Posterior cingulate gyrus (tissue), 11 donors: ENCODE results near the gene WDR1.

ENCODE experiments used
- DNase-seq, 10 donors: peaks; one replicate each; pipeline versions ENCODE4 v3.0.0 to v3.0.0-alpha.2; 2020 to 2021; ENCODE audit warnings: mixed read lengths in 3 of 10
- intact Hi-C: fragments of 100-400 bp; cut with DNase I; formaldehyde crosslinking; loops from one replicate; pipeline ENCODE4 v1.15.1; 2023

The WDR1 gene

DNA sequence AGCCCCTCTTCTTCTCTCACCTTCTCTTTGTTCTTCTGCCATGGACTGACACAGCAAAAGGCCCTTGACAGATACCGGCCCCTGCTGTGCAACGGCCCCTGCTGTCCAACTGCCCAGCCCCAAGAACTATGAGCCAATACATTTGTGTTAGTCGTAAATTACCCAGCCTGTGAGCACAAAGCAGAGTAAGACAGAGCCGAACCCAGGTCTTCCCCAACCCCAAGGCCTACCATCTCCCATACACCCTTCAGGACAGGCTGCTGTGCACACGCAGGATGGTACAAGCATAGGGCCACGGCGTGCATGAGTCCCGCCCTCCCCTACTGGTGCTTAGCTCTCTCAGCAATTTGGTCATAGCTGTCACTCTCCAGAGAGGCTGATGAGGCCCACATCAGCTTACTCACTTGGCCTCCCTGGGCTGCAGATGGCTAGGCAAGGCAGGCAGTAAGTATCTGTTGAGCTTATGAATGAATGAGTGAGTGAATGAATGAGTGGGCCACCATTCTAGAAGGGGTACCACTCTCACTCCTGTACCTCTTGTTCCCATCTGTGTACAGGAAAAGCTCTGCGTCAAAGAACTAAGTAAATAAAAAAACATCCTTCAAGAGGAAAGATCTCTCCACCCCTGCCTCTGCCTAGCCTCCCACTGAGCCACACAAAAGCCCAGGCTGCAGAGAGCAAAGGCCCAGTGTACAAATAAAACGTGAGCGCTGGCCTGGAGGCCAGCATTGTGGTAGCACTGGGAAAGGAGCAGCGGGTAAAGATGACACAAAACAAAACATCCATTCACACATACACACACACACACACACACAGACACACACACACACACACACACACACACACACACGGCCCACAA is 13.9 kb downstream of the WDR1 start:
- intact Hi-C loops, result no loop called here
- DNase-seq, result peak in 1 of 10 donors; percentile 44

- DNase-seq, result peak in 1 of 10 donors; percentile 52
- intact Hi-C loops, result no loop called here
These were observed 14.7 kb downstream of the WDR1 start for GRCh38 chr4:10101671-10102473.

DNA sequence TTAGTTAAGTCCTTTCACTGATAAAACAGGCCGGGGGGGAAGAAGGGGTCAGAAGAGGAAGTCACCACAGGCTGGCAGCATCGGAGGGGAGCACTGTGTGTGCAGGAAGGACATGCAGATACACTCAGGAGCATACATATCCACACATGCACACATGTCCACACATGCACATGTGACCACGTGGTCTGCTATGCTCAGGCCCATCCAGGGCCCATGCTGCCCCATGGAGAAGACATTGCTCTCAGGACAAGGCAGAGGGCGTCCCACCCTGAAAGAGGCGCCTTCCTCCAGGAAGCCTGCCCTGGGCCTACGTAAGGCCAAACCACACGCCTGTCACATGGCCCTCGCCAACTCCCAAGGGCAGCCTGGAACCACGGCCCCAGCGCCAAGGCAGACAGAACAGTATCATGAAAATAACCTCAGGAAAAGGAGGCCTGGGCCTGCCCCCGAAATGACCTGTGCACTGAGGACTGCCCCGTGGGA is 15.8 kb downstream of the WDR1 start:
- no peak for DNase-seq
- intact Hi-C loops, result no loop called here

- intact Hi-C loops, result no loop called here
- DNase-seq, result peak in 4 of 10 donors; percentile 44 to 89 (median 72)
These were observed 16.9 kb downstream of the WDR1 start for GRCh38 chr4:10099499-10100325.

- DNase-seq, result no peak
- intact Hi-C loops, result no loop called here
These were observed 17.8 kb downstream of the WDR1 start for GRCh38 chr4:10098780-10099160.

- peak in 1 of 10 donors; percentile 52 for DNase-seq
- intact Hi-C loops, result no loop called here
These were observed 18.5 kb downstream of the WDR1 start for GRCh38 chr4:10097906-10098779.

DNA sequence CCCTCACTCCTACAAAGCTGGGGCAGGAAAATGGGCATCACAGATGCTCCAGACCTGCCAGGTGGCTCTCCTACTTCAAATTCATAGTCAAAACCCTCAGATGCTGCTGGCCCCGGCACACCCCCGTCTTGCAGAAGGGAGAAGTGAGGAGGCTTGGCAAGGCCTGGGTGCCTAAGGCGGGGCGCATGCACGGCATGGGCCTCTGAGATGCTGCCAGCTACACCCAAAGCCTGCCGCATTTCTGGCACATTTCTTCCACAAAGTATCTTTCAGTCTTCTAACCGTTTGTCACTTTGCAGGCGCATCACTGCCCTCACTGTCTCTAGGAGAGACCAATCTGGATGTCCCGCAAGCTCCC is 19.6 kb downstream of the WDR1 start:
- DNase-seq, result peak in 6 of 10 donors; percentile 30 to 92 (median 63)
- intact Hi-C loops, result no loop called here

DNA sequence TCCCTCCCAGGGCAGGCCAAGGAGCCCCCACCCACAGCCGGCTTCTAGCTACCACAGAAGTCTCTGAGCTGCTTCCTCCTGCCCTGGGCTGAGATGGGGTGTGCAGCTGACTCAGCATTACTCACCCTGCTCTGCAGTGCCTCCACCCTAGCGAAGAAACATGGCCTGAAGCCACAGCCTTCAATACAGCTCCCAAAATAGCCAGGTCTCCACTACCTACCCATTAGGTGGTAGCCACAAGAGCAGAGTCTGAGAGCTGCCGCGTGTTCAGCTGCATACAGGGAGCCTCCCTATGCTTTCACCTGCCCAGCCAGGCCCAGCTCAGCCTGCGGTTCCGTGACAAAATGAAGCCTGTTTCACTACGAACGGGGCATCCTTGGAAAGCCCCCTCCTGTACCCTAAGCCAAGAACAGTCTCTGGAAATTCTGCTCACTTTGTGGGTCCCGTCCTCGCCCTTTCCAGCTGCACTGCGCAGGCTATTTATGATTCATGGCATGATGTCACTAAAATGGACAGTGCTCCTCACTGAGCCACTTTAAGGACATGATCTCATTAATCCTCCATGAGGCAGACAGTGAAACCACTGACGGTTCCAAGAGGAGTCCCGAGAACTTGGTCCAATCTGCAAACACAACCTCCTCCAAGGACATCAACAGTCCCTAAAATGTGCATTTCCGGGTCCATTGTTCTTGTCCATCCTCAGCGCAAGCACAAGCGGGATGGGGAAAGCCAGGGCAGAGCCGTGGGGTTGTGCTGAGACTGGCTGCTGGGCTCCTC is 20.2 kb downstream of the WDR1 start:
- peak in 6 of 10 donors; percentile 40 to 90 (median 47) for DNase-seq
- intact Hi-C loops, result no loop called here

- DNase-seq, result peak in 3 of 10 donors; percentile 61 to 67 (median 66)
- intact Hi-C loops, result no loop called here
These were observed 21.2 kb downstream of the WDR1 start for GRCh38 chr4:10095296-10095991.

- intact Hi-C loops, result no loop called here
- peak in 3 of 10 donors; percentile 69 to 84 (median 81) for DNase-seq
These were observed 21.8 kb downstream of the WDR1 start for GRCh38 chr4:10094841-10095240.

GRCh38 chr4:10093801-10094552 is 22.6 kb downstream of the WDR1 start:
- intact Hi-C loops, result no loop called here
- DNase-seq, result peak in 3 of 10 donors; percentile 41 to 79 (median 66)

DNA sequence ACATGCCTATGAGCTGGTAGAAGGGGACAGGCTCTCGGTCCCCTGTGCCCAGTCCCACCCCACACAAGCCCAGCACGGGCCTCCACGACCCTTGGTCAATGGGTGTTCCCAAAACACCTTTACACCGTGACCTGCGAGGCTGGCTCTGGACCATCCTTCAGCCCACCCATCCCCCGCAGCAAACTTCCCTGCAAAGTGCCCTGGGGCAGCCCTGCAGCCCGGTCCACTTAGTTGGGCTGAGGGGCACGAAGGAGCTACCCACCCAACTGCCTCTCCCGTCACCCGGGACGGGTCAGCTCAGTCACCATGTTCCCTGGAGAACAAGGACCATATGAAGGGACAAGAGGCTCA is 23.4 kb downstream of the WDR1 start:
- intact Hi-C loops, result no loop called here
- peak in 3 of 10 donors; percentile 41 to 69 (median 57) for DNase-seq

DNA sequence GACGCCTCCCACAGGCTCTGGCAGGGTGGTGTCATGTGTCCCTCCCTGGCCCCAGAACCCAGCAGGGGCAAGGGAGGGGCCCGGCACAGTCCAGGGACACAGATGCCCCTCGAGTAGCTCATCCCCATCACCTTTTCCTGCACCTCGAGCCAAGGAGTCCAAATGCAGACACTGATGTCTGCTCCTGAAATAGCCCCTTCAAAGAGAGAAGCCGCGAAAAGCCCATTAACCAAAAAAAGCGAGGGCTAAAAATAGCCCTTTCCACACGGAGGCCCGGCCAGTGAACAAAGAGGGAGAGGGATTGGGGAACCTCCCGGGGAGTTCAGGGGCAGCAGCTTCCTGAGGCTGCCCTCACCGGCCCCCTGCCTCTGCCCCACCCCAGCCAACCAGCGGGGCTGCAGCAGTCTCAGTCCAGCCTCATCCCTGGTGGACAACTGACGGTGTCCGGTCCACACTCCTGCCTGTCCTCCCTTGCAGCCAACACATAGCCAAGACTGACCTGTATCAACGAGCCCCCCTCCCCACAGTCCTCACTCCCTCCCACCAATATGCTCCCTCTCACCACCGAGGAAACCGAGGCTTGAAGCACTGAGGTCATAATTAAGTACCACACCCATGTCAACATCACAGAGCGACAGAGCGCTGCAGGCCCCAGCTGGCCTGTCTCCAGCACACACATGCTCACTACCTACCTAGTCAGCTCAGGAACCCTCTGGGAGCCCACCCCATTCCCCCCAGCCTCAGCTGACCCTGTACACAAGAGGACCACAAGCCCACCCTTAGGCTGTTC is 23.9 kb downstream of the WDR1 start:
- DNase-seq, result peak in 4 of 10 donors; percentile 12 to 76 (median 60)
- intact Hi-C loops, result no loop called here

DNA sequence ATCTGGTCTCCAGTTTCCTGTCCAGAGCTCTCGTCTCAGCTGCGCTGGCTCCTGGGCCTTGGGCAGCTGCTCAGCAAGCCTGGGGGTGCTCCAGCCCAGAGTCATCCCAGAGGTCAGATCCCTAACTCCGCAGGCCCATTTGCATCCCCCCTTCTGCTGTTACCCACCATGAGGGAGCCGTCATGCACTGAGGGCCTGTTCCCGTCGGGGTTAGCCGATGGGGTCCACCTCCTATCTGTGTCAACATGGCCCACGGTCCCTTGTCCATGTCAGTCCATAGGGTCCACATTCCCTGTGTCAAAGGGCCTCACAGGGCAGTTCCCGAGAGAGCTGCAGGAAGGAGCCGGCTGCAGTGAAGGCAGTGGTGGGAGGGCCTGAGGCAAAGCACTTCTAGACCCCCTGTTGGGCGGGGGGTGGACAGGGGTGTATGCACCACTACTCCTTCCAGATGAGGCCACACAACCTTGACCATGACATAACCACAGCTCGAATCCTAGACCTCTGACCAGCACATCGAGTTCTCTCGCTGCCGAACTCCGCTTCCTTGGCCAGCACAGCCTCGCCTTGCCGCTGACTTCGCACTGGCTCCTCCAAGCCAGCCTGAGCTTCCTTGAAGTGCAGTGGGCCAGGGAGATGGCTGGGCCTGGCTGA is 24.9 kb downstream of the WDR1 start:
- peak in 4 of 10 donors; percentile 15 to 72 (median 62) for DNase-seq

DNA sequence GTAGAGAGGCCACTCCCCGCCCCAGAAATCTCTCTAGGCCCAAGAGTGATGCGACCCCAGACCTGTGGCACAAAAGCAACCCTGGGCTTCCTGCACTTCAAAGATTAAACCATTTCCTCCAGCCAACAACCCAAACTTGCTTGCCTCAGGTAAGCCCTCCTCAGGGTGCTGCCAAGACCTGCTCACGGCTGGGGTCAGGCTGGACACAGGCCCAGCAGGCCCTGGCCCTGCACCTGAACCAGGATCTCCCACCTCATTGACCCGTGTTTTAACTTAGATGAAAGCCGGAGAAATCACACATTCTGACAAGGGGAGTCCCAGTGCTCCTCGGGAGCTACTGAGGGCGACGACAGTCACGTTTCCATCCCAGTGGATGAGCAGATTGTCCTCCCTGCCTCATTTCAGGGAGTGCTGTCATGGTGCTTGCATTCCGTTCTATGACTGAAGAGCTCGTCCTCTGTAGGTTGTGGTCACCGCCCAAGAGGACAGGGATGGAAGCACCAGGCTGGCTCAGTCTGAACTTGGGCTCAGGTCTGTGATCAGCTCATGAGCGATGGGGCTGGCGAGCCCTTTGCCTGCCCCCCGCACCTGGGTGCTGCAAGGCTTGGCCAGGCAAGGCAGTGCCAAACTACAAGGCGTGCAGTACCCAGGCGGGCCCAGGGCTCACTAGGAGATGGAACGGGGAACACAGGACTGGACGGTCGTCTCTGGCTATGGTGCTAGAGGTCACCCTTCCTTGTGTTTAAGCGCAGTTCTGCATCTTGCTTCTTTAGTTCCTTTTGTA is 25.9 kb downstream of the WDR1 start:
- peak in 3 of 10 donors; percentile 42 to 73 (median 68) for DNase-seq
- intact Hi-C loops, result no loop called here

More for the DNA sequence above, 24.9 kb downstream of the WDR1 start:
- intact Hi-C loops, result no loop called here
